Measurements from ENCODE around the gene NSRP1. TPM values are rescaled to one million over a fixed set of nuclear protein-coding genes. Genes with fewer than 3 reads are reported as not detected.

NSRP1 gene
- total and polyA plus RNA-seq, 2 experiments from 2014 or later: 7.7 to 54.8 TPM

DNA sequence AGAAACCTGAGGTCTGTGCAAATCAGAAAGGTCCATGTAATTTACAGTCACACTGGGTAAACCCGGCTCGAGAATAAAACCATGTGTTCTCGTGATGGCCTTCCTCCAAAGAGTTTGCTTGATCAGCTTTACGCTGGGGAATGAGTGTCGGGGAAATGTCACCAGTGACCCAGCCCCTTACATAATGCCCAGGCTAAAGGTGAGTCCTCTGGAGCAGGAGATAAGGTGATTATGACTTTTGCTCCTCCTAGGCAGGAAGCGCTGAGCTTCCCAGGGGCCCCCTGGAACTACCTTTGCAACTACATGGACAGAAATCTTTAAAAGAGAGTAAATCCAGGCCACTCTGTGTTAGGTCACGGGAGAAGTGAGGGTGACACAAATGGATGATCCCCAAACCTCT lies 103.2 kb downstream of the NSRP1 start:
- no peak overlapping the region for H2AFZ ChIP-seq
- no peaks in the 10 kb centered on the region for H3K9me3 ChIP-seq (ENCODE audit: low read depth)
- no peak for TF ChIP-seq EZH2 (IDR thresholded peaks at IDR 0.05; ENCODE audit: insufficient read depth, poor library complexity, severe bottlenecking)
- no peak for TF ChIP-seq EZH2phosphoT487 (IDR thresholded peaks at IDR 0.05; ENCODE audit: insufficient read depth, low read depth)
- no peak for DNase-seq
- in situ Hi-C loops (cut with MboI): no loop called here
- H3K9me2 ChIP-seq (ENCODE audit: insufficient read depth): no peaks in the 10 kb centered on the region
- H3K4me1 ChIP-seq (ENCODE audit: insufficient read depth): no peaks in the 10 kb centered on the region
- no peaks in the 10 kb centered on the region for H3F3A ChIP-seq (ENCODE audit: insufficient read depth)
- no peak overlapping the region for H3K4me2 ChIP-seq (ENCODE audit: unreplicated experiment)
- no peaks in the 10 kb centered on the region for H3K36me3 ChIP-seq (ENCODE audit: low read depth)
- no peak overlapping the region for H3K4me3 ChIP-seq
- no peaks in the 10 kb centered on the region for H3K79me2 ChIP-seq (ENCODE audit: insufficient read depth)
- no peaks in the 10 kb centered on the region for H3K27me3 ChIP-seq (replicated peaks; ENCODE audit: insufficient read depth)
- no peak overlapping the region for H3K9ac ChIP-seq
- WGBS, 2 experiments (ENCODE audit: low coverage in 1 of 2, low lambda C conversion rate in 2 of 2, missing lambda C conversion rate in 2 of 2): 54 to 57% methylated on average over 7 of the region's 7 CpGs
- H4K20me1 ChIP-seq (ENCODE audit: insufficient read depth): no peaks in the 10 kb centered on the region
- H3K27ac ChIP-seq: no peak overlapping the region

DNA sequence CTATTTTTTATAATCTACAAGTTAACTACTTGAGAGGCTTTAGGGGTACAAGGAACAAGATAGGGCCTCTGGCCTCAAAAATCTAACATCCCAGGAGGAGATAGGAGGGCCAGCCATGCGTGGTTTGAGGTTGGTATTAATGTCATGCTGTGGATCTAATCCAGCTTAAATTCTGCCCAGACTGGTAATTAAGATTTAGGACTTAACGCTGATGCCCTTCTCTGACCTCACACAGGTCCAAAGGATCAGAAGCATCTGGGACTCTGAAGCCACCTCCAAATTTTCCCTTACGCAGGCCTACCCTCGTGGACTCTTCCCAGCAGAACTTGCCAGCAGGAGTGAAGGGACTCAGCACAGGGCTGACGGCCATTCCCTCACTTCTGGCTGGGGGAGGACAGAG lies 103.8 kb downstream of the NSRP1 start:
- Histone ChIP-seq H3K36me3 (ENCODE audit: low read depth) (no peaks in the 10 kb centered on the region), H3K9me3 (ENCODE audit: low read depth) (no peaks in the 10 kb centered on the region), H3K4me2 (ENCODE audit: unreplicated experiment) (no peak overlapping the region), H3F3A (ENCODE audit: insufficient read depth) (no peaks in the 10 kb centered on the region), H2AFZ (no peak overlapping the region), H3K27me3 (replicated peaks; ENCODE audit: insufficient read depth) (no peaks in the 10 kb centered on the region), H3K9ac (no peak overlapping the region), H3K27ac (no peak overlapping the region), H3K4me3 (no peak overlapping the region), H4K20me1 (ENCODE audit: insufficient read depth) (no peaks in the 10 kb centered on the region), H3K9me2 (ENCODE audit: insufficient read depth) (no peaks in the 10 kb centered on the region), H3K4me1 (ENCODE audit: insufficient read depth) (no peaks in the 10 kb centered on the region), H3K79me2 (ENCODE audit: insufficient read depth) (no peaks in the 10 kb centered on the region)
- no peak for TF ChIP-seq EZH2phosphoT487 (IDR thresholded peaks at IDR 0.05; ENCODE audit: insufficient read depth, low read depth)
- in situ Hi-C loops (cut with MboI): no loop called here
- DNase-seq: no peak
- WGBS, 2 experiments (ENCODE audit: low coverage in 1 of 2, low lambda C conversion rate in 2 of 2, missing lambda C conversion rate in 2 of 2): 68 to 72% methylated on average over 5 of the region's 5 CpGs

DNA sequence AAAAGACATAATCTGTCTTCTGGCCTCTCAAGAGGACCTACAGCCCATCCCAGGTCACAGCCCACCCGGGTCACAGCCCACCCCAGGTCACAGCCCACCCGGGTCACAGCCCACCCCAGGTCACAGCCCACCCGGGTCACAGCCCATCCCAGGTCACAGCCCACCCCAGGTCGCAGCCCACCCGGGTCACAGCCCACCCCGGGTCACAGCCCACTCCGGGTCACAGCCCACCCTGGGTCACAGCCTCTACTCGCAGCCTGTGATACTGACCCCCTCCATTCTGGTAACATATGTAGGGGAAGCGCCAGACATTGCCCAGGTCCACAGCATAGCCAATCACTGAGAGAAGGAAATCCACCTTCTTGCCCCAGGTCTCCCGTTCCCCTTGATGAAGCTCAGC lies 104.7 kb downstream of the NSRP1 start:
- H3K4me1 ChIP-seq (ENCODE audit: insufficient read depth): no peaks in the 10 kb centered on the region
- in situ Hi-C loops (cut with MboI): no loop called here

DNA sequence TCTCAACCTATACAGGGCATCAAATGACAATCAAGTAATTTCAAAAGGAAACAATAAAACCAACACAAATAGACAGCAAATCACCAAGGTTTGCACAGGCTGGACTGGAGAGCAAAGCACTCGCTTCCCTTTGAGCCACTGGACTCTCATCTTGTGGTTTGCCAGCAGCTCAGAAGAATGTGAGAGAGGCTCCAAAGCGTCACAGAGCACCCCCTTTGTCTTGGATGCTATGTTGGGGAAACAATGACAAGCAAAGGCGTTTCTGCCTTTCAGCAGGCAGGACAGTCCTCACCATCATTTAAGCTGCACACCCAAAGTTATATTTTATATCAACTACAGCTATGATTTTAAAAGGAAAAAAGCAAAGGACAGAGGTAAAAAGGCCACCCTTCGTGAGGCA lies 105.6 kb downstream of the NSRP1 start:
- no peaks in the 10 kb centered on the region for H3K36me3 ChIP-seq (ENCODE audit: low read depth)
- no peak for DNase-seq

More for the DNA sequence above, 104.7 kb downstream of the NSRP1 start:
- Histone ChIP-seq H4K20me1 (ENCODE audit: insufficient read depth) (no peaks in the 10 kb centered on the region), H3K4me3 (no peak overlapping the region), H3K9ac (no peak overlapping the region), H3K9me2 (ENCODE audit: insufficient read depth) (no peaks in the 10 kb centered on the region), H3K4me2 (ENCODE audit: unreplicated experiment) (no peak overlapping the region), H3K36me3 (ENCODE audit: low read depth) (no peaks in the 10 kb centered on the region), H3K27ac (no peak overlapping the region), H3K79me2 (ENCODE audit: insufficient read depth) (no peaks in the 10 kb centered on the region), H2AFZ (no peak overlapping the region), H3K27me3 (replicated peaks; ENCODE audit: insufficient read depth) (0 out of 2 replicates have a peak, but pooled peaks cover 4% of the 10 kb centered on the region), H3K9me3 (ENCODE audit: low read depth) (no peaks in the 10 kb centered on the region), H3F3A (ENCODE audit: insufficient read depth) (no peaks in the 10 kb centered on the region)
- TF ChIP-seq EZH2 (IDR thresholded peaks at IDR 0.05; ENCODE audit: insufficient read depth, poor library complexity, severe bottlenecking): no peak
- no peak for TF ChIP-seq EZH2phosphoT487 (IDR thresholded peaks at IDR 0.05; ENCODE audit: insufficient read depth, low read depth)
- WGBS, 2 experiments (ENCODE audit: low coverage in 1 of 2, low lambda C conversion rate in 2 of 2, missing lambda C conversion rate in 2 of 2): 80 to 99% methylated on average over 6 to 9 of the region's 10 CpGs
- no peak for DNase-seq

DNA sequence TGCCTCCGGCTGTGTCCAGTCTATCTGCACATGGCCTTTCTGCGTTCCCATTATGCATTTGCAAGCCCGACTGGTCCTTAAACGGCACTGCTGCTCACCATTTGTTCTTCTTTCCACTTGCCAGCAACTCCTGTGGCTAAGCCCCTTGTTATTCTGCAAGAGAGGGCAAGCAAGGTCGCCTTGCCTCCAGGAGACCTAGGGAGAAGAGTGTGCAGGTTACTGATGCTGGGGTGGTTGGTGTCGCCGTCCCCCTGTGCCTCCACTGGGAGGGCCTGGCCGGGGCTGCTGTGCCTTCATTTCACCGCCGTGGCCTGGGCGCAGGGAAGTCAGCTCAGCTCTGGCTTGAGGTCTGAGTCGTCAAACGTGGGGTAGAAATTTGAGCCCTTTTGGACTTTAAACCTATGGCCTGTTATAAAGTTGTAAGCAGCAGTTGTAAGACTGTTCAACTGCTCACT lies 106.1 kb downstream of the NSRP1 start:
- in situ Hi-C loops (cut with MboI): no loop called here
- 83 to 86% methylated on average over 13 of the region's 13 CpGs for WGBS, 2 experiments (ENCODE audit: low coverage in 1 of 2, low lambda C conversion rate in 2 of 2, missing lambda C conversion rate in 2 of 2)
- Histone ChIP-seq H3K27ac (no peak overlapping the region), H3K4me1 (ENCODE audit: insufficient read depth) (no peaks in the 10 kb centered on the region), H3K27me3 (replicated peaks; ENCODE audit: insufficient read depth) (0 out of 2 replicates have a peak, but pooled peaks cover 4% of the 10 kb centered on the region), H4K20me1 (ENCODE audit: insufficient read depth) (no peaks in the 10 kb centered on the region), H3F3A (ENCODE audit: insufficient read depth) (no peaks in the 10 kb centered on the region), H3K9ac (no peak overlapping the region), H3K4me2 (ENCODE audit: unreplicated experiment) (no peak overlapping the region), H3K4me3 (no peak overlapping the region), H3K9me2 (ENCODE audit: insufficient read depth) (no peaks in the 10 kb centered on the region), H3K9me3 (ENCODE audit: low read depth) (no peaks in the 10 kb centered on the region), H2AFZ (no peak overlapping the region), H3K36me3 (ENCODE audit: low read depth) (no peaks in the 10 kb centered on the region), H3K79me2 (ENCODE audit: insufficient read depth) (no peaks in the 10 kb centered on the region)
- no peak for TF ChIP-seq EZH2 (IDR thresholded peaks at IDR 0.05; ENCODE audit: insufficient read depth, poor library complexity, severe bottlenecking)
- TF ChIP-seq EZH2phosphoT487 (IDR thresholded peaks at IDR 0.05; ENCODE audit: insufficient read depth, low read depth): no peak
- DNase-seq: no peak

More for the DNA sequence above, 105.6 kb downstream of the NSRP1 start:
- Histone ChIP-seq H4K20me1 (ENCODE audit: insufficient read depth) (no peaks in the 10 kb centered on the region), H3K27me3 (replicated peaks; ENCODE audit: insufficient read depth) (0 out of 2 replicates have a peak, but pooled peaks cover 4% of the 10 kb centered on the region), H3K4me3 (no peak overlapping the region), H3K9me3 (ENCODE audit: low read depth) (no peaks in the 10 kb centered on the region), H3K9me2 (ENCODE audit: insufficient read depth) (no peaks in the 10 kb centered on the region), H3F3A (ENCODE audit: insufficient read depth) (no peaks in the 10 kb centered on the region), H2AFZ (no peak overlapping the region), H3K4me1 (ENCODE audit: insufficient read depth) (no peaks in the 10 kb centered on the region), H3K79me2 (ENCODE audit: insufficient read depth) (no peaks in the 10 kb centered on the region), H3K27ac (no peak overlapping the region), H3K9ac (no peak overlapping the region), H3K4me2 (ENCODE audit: unreplicated experiment) (no peak overlapping the region)
- WGBS, 2 experiments (ENCODE audit: low coverage in 1 of 2, low lambda C conversion rate in 2 of 2, missing lambda C conversion rate in 2 of 2): 79 to 84% methylated on average over 4 of the region's 4 CpGs
- TF ChIP-seq EZH2 (IDR thresholded peaks at IDR 0.05; ENCODE audit: insufficient read depth, poor library complexity, severe bottlenecking): no peak
- no peak for TF ChIP-seq EZH2phosphoT487 (IDR thresholded peaks at IDR 0.05; ENCODE audit: insufficient read depth, low read depth)
- in situ Hi-C loops (cut with MboI): no loop called here

Measured in GM23248 (cell line).